Memory B cell (primary cell): Measurements from ENCODE around the gene ZNF428.

ENCODE experiments used
- ATAC-seq: fragments of 150-1000 bp; cut with Tn5 transposase; 2 replicates; pipeline ENCODE4 v1.10.0; 2021; ENCODE audit warnings: low read depth, mild to moderate bottlenecking, moderate library complexity
- DNase-seq, 2 donors: peaks; one replicate each; pipeline ENCODE4 v3.0.0; 2022; ENCODE audit warnings: low spot score in 2 of 2
- H3K27ac Mint-ChIP-seq: one replicate; pipeline ENCODE4 v1.8.0; 2022; ENCODE audit warnings: mild to moderate bottlenecking, moderate library complexity, mixed read lengths
- H3K27me3 Mint-ChIP-seq: one replicate; pipeline ENCODE4 v1.8.0; 2022; ENCODE audit warnings: mixed read lengths
- H3K36me3 Mint-ChIP-seq: one replicate; pipeline ENCODE4 v1.8.0; 2022; ENCODE audit warnings: mild to moderate bottlenecking, mixed read lengths
- H3K4me1 Mint-ChIP-seq: one replicate; pipeline ENCODE4 v1.8.0; 2022; ENCODE audit warnings: mixed read lengths
- H3K4me3 Mint-ChIP-seq: one replicate; pipeline ENCODE4 v1.8.0; 2022; ENCODE audit warnings: mild to moderate bottlenecking, moderate library complexity, mixed read lengths
- H3K9me3 Mint-ChIP-seq: one replicate; pipeline ENCODE4 v1.8.0; 2022; ENCODE audit warnings: mixed read lengths

ZNF428 gene

DNA sequence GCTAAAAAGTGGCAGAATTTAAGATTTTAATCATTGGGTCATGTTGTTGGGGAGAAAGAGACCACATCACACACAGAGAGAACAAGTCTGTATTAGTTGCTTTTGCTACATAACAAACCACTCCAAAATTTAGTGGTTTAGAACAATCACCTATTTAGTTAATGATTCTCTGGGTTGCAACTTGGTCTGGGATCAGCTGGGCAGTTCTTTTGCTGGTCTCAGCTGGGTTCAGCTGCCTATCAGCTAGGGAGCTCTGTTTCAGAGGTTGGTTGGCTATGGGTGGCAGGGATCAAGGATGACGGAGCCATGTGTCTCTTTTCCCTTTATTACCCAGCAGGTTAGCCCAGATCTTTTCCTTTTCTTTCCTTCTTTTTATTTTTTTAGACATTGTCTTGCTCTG lies 34.9 kb downstream of the ZNF428 start:
- H3K27ac Mint-ChIP-seq = peak overlapping the region; percentile 85
- H3K4me1 Mint-ChIP-seq = peaks cover 17% of the 10 kb centered on the region
- DNase-seq (no peak), ATAC-seq (no peak)
- H3K9me3 Mint-ChIP-seq = no peaks in the 10 kb centered on the region
- no peaks in the 10 kb centered on the region for H3K27me3 Mint-ChIP-seq
- no peak overlapping the region for H3K4me3 Mint-ChIP-seq
- peaks cover 2% of the 10 kb centered on the region for H3K36me3 Mint-ChIP-seq

DNA sequence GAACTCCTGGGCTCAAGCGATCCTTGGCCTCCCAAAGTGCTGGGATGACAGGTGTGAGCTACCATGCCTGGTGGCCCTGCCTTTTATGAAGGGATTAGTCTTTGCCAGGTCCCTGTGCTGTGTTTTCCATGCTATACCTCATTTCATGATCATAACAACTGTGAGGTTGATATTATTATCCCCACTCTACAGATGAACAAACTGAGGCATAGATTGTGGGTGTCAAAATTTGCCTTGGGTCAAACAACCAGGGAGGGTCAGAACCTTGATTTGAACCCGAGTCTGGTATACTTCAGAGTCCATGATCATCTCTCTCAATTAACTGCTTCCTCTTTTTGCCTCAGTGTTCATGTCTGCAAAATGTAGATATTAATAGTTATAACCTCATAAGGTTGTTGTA lies 36.9 kb downstream of the ZNF428 start:
- no peak overlapping the region for H3K27ac Mint-ChIP-seq
- DNase-seq (no peak), ATAC-seq (no peak)
- peaks cover 4% of the 10 kb centered on the region for H3K27me3 Mint-ChIP-seq
- peaks cover 23% of the 10 kb centered on the region for H3K4me1 Mint-ChIP-seq
- no peaks in the 10 kb centered on the region for H3K9me3 Mint-ChIP-seq
- H3K36me3 Mint-ChIP-seq = peaks cover 4% of the 10 kb centered on the region
- H3K4me3 Mint-ChIP-seq = no peak overlapping the region

DNA sequence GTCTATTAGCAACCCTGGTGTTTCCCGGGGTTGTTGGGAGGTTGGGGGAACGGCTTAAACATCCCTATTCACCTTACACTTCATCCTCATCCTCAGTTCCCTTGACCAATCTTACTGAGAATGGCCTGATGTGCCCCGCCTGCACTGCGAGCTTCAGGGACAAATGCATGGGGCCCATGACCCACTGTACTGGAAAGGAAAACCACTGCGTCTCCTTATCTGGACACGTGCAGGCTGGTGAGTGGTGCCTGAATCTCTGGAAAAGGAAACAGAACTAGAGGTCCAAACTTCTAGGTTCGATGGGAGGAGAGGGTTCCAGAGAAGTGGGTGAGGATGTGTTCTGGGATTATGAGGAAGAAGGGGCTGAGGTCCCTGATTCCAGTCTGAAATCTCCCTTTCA lies 38.0 kb downstream of the ZNF428 start:
- Mint-ChIP-seq H3K27me3 (peaks cover 4% of the 10 kb centered on the region), H3K4me1 (peaks cover 24% of the 10 kb centered on the region), H3K36me3 (peaks cover 4% of the 10 kb centered on the region), H3K27ac (no peak overlapping the region), H3K9me3 (no peaks in the 10 kb centered on the region), H3K4me3 (no peak overlapping the region)
- DNase-seq (no peak), ATAC-seq (no peak)

- Mint-ChIP-seq H3K27me3 (peaks cover 4% of the 10 kb centered on the region), H3K4me3 (no peak overlapping the region), H3K4me1 (peaks cover 25% of the 10 kb centered on the region), H3K27ac (no peak overlapping the region), H3K9me3 (no peaks in the 10 kb centered on the region), H3K36me3 (peaks cover 2% of the 10 kb centered on the region)
- ATAC-seq (no peak), DNase-seq (no peak)
These were observed 40.6 kb downstream of the ZNF428 start for GRCh38 chr19:43578787-43579186.

DNA sequence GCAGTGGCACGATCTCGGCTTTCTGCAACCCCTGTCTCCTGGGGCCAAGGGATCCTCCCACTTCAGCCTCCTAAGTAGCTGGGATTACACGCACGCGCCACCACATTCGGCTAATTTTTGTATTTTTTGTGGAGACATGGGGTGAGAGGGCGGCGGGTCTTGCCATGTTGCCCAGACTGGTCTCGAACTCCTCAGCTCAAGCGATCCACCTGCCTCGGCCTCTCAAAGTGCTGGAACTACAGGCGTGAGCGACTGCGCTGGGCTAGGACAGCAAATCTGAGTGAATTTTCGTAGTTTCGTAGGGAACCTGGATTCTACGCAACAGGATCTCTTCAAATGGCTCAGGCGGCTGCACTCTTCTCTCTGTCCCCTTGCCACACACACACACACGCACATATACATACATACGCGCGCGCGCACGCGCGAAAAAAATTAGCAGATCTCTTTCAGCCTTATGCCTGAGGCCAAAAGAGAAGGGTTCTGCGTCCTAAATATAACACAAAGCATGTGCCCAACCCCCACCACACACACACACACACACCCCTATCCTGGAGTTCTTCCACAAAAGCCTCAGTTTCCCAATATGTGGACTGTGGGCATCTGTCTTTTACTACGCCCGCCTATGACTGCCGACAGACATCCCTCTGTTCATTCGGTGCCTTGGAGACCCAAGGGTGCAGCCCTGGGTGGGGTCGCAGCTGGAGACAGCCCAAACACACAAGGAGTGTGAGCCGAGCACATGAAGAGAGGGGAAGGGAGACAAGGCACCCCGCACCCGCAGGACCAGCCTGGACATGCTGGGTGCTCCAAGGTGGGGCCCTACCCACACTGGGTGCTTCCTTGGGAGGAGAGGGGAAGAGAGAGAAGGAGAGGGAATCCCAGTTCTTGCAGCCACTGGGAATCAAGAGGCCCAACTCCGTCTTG lies 43.2 kb downstream of the ZNF428 start:
- H3K36me3 Mint-ChIP-seq = peaks cover 4% of the 10 kb centered on the region
- H3K4me3 Mint-ChIP-seq = peak overlapping the region; percentile 91
- peak overlapping the region; percentile 98 for H3K27ac Mint-ChIP-seq
- no peak for DNase-seq
- ATAC-seq = no peak
- no peaks in the 10 kb centered on the region for H3K9me3 Mint-ChIP-seq
- peaks cover 33% of the 10 kb centered on the region for H3K4me1 Mint-ChIP-seq
- peaks cover 4% of the 10 kb centered on the region for H3K27me3 Mint-ChIP-seq

- peak; percentile 99 for ATAC-seq
- Mint-ChIP-seq H3K27me3 (peaks cover 4% of the 10 kb centered on the region), H3K9me3 (no peaks in the 10 kb centered on the region)
These were observed 44.1 kb downstream of the ZNF428 start, which contains the start of the genes PINLYP and XRCC1 for GRCh38 chr19:43575156-43575950. PINLYP (plus strand) TSS chr19:43575801; CDS start chr19:43577192, 1,391 bp downstream. XRCC1 (minus strand) TSS chr19:43575527; CDS start chr19:43575458, 69 bp downstream.

GRCh38 chr19:43574424-43575155 lies 44.8 kb downstream of the ZNF428 start:
- Mint-ChIP-seq H3K9me3 (no peaks in the 10 kb centered on the region), H3K4me3 (peak overlapping the region; percentile 91), H3K27ac (peak overlapping the region; percentile 98), H3K27me3 (peaks cover 4% of the 10 kb centered on the region), H3K36me3 (peaks cover 6% of the 10 kb centered on the region), H3K4me1 (peaks cover 31% of the 10 kb centered on the region)
- DNase-seq (no peak), ATAC-seq (no peak)

More at GRCh38 chr19:43575156-43575950, 44.1 kb downstream of the ZNF428 start, which contains the start of the genes PINLYP and XRCC1:
- Mint-ChIP-seq H3K4me3 (peak within 1 kb of the TSS; percentile 91), H3K27ac (peak within 1 kb of the TSS; percentile 98), H3K36me3 (peaks cover 6% of the 10 kb centered on the region), H3K4me1 (peaks cover 35% of the 10 kb centered on the region)
- DNase-seq = peak; percentile 79 to 94

DNA sequence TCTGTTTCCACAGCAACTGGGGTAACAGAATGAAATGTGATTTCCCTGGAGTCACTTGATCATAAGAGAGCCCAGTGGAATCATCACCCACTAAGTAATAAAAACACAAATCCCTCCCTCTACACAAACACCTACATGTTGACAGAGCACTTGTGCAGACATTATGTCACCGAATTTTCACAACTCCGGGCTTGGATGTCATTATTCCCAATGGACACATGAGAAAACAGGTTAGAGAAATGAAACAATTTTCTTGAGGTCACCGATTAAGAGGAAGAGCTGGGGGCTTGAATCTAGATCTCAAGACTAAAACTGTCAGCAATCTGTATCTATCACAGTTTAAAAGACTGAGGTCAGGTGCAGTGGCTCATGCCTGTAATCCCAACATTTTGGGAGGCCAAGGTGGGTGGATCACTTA lies 47.2 kb downstream of the ZNF428 start:
- peaks cover 5% of the 10 kb centered on the region for H3K36me3 Mint-ChIP-seq
- H3K4me1 Mint-ChIP-seq = peaks cover 24% of the 10 kb centered on the region
- peak overlapping the region; percentile 17 for H3K27ac Mint-ChIP-seq
- no peak for DNase-seq
- no peak for ATAC-seq
- H3K9me3 Mint-ChIP-seq = no peaks in the 10 kb centered on the region
- H3K4me3 Mint-ChIP-seq = no peak overlapping the region
- no peaks in the 10 kb centered on the region for H3K27me3 Mint-ChIP-seq

GRCh38 chr19:43570174-43570791 lies 49.1 kb downstream of the ZNF428 start:
- Mint-ChIP-seq H3K4me3 (no peak overlapping the region), H3K9me3 (no peaks in the 10 kb centered on the region), H3K4me1 (peaks cover 22% of the 10 kb centered on the region), H3K27ac (peak overlapping the region; percentile 45), H3K36me3 (peaks cover 8% of the 10 kb centered on the region), H3K27me3 (no peaks in the 10 kb centered on the region)
- ATAC-seq (peak; percentile 43), DNase-seq (no peak)

GRCh38 chr19:43569657-43570056 lies 49.8 kb downstream of the ZNF428 start:
- no peak overlapping the region for H3K4me3 Mint-ChIP-seq
- no peaks in the 10 kb centered on the region for H3K9me3 Mint-ChIP-seq
- ATAC-seq (no peak), DNase-seq (no peak)
- peaks cover 8% of the 10 kb centered on the region for H3K36me3 Mint-ChIP-seq
- peaks cover 21% of the 10 kb centered on the region for H3K4me1 Mint-ChIP-seq
- no peak overlapping the region for H3K27ac Mint-ChIP-seq
- no peaks in the 10 kb centered on the region for H3K27me3 Mint-ChIP-seq

DNA sequence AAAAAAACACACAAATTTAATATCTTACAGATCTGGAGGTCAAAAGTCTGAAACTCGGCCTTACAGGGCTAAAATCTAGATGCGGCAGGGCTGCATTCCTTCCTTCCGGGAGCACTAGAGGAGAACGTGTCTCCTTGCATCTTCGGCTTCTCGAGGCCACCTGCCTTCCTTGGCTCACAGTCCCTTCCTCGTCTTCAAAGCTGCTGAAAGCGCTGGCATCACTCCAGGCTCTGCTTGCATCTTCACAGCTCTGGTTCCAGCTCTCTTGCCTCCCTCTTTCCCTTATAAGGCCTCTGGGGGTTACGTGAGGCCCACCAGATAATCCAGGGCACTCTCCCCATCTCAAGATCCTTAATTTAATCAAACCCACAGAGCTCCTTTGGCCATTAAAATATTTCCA lies 54.6 kb downstream of the ZNF428 start:
- DNase-seq (no peak), ATAC-seq (no peak)
- Mint-ChIP-seq H3K27me3 (no peaks in the 10 kb centered on the region), H3K9me3 (no peaks in the 10 kb centered on the region), H3K4me1 (peaks cover 41% of the 10 kb centered on the region), H3K36me3 (peaks cover 13% of the 10 kb centered on the region), H3K4me3 (no peak overlapping the region), H3K27ac (peak overlapping the region; percentile 84)

DNA sequence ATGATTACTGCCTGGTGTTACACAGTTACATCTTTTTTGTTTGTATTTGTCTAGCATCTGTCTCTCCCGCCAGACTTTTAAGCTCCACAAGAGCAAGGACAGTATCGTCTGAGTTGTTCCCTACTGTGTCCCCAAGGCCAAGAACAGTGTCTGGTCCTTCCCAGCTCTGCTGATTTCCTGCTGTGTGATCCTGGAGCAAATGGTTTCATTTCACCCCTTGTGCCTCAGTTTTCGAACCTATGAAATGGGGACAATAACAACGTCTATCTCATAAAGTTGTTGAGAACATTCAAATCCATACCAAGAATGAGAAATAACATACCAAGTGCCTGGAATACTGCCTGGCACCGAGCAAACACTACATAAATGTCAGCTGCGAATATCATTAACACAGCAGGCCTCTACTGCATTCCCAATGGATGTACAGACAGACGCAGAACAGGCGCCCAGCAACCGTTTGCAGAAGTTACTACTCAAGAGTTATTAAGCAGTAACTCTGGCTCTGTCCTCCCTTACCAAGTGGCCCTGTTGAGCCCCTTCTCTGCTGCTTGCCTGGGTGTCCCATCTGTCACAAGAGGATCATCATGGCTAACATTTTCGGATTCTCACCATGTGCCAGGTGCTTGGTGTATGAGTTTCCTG lies 55.5 kb downstream of the ZNF428 start:
- peaks cover 41% of the 10 kb centered on the region for H3K4me1 Mint-ChIP-seq
- no peaks in the 10 kb centered on the region for H3K27me3 Mint-ChIP-seq
- H3K27ac Mint-ChIP-seq = peak overlapping the region; percentile 84
- H3K4me3 Mint-ChIP-seq = no peak overlapping the region
- ATAC-seq = no peak
- DNase-seq = no peak
- H3K9me3 Mint-ChIP-seq = no peaks in the 10 kb centered on the region
- peaks cover 15% of the 10 kb centered on the region for H3K36me3 Mint-ChIP-seq
